Natural killer cell (primary cell): ENCODE measurements around the gene GPHN. TPM values are rescaled to one million over a fixed set of nuclear protein-coding genes. Genes with fewer than 3 reads are reported as not detected.

Experiments
- ATAC-seq, 3 donors: fragments of 150-1000 bp in 2 of 3; fragments of 200-7000 bp in 1 of 3; cut with Tn5 transposase; 1 replicate in 1 of 3; 2 replicates in 2 of 3; pipeline ENCODE4 v1.10.0; 2021; ENCODE audit warnings: mild to moderate bottlenecking in 2 of 3, moderate library complexity in 2 of 3
- DNase-seq, 2 donors: peaks; one replicate each; pipeline versions ENCODE4 v3.0.0 to v3.0.0-alpha.2; 2013 to 2021; ENCODE audit warnings: mixed read lengths in 1 of 2
- H3K27ac ChIP-seq: one replicate; pipeline ENCODE4 v1.5.1; 2013; ENCODE audit warnings: mild to moderate bottlenecking, low read length
- H3K27me3 ChIP-seq: one replicate; pipeline ENCODE4 v1.6.1; 2013; ENCODE audit warnings: low read length; ENCODE audit not compliant: control insufficient read depth, insufficient read depth
- H3K36me3 ChIP-seq: one replicate; pipeline ENCODE4 v1.6.1; 2013; ENCODE audit warnings: low read length; ENCODE audit not compliant: control insufficient read depth, insufficient read depth
- H3K4me1 ChIP-seq: one replicate; pipeline ENCODE4 v1.6.1; 2013; ENCODE audit warnings: low read length; ENCODE audit not compliant: control insufficient read depth, insufficient read depth
- H3K4me3 ChIP-seq: one replicate; pipeline ENCODE4 v1.5.1; 2013; ENCODE audit warnings: low read length
- H3K9me3 ChIP-seq: one replicate; pipeline ENCODE4 v1.6.1; 2013; ENCODE audit warnings: low read length; ENCODE audit not compliant: control insufficient read depth, insufficient read depth
- H3K27ac Mint-ChIP-seq, 2 donors: one replicate each; pipeline ENCODE4 v1.8.0; 2022; ENCODE audit warnings: mild to moderate bottlenecking in 2 of 2, mixed read lengths in 2 of 2, moderate library complexity in 1 of 2
- H3K27me3 Mint-ChIP-seq, 2 donors: one replicate each; pipeline ENCODE4 v1.8.0; 2022; ENCODE audit warnings: low read depth in 2 of 2, mixed read lengths in 2 of 2
- H3K36me3 Mint-ChIP-seq: one replicate; pipeline ENCODE4 v1.8.0; 2022; ENCODE audit warnings: mixed read lengths
- H3K4me1 Mint-ChIP-seq, 2 donors: one replicate each; pipeline ENCODE4 v1.8.0; 2022; ENCODE audit warnings: mixed read lengths in 2 of 2
- H3K4me3 Mint-ChIP-seq: one replicate; pipeline ENCODE4 v1.8.0; 2022; ENCODE audit warnings: mild to moderate bottlenecking, moderate library complexity, mixed read lengths
- H3K9me3 Mint-ChIP-seq, 2 donors: one replicate each; pipeline ENCODE4 v1.8.0; 2022; ENCODE audit warnings: mixed read lengths in 2 of 2
- WGBS: methylation state at CpG from one replicate; pipeline ENCODE4 v1.1.7; 2013; ENCODE audit warnings: missing lambda C conversion rate; ENCODE audit not compliant: insufficient coverage; 5-methylcytosine and 5-hydroxymethylcytosine counted together
- intact Hi-C: fragments of 100-400 bp; cut with micrococcal nuclease; formaldehyde crosslinking; loops from one replicate; pipeline ENCODE4 v1.14.2; 2022
- total RNA-seq, 4 donors: library from RNA; stranded (reverse); fragments of 120-200 nt in 1 of 4; gene quantifications; one replicate each; pipeline versions ENCODE4 v1.2.3 to v1.2.4, GENCODE V29; 2013 to 2022
- TF ChIP-seq, protein P1 (sequence below): fragments of 200-600 bp; IDR thresholded peaks from one replicate; pipeline ENCODE4 v1.8.0; 2022; ENCODE audit warnings: antibody characterized with exemption

GPHN gene
- total RNA-seq, 3 donors from 2014 or later (not counting 1 experiment from before 2014, with no cell fraction given), result 6.3 to 9.4 (median 8.7) TPM

DNA sequence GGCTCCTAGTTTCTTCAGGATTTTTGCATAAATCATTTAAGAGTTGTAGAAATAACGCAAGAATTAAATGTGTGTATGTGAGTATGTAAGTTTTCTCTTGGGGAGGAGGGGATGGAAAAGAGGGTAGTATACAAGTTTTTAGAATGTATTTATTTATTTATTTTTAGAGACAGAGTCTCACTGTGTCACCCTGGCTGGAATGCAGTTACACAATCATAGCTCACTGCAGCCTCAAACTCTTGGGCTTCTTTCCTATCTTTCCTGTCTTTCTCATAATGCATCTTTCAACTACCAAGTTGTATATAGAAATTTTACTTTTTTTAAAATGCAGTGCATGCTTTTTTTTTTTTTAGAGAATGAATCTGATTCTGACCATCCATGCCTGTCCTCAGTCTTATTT lies 412.2 kb downstream of the GPHN start:
- Mint-ChIP-seq H3K27ac (no peak overlapping the region), H3K36me3 (peaks cover 19% of the 10 kb centered on the region)
- intact Hi-C loops, result no loop called here

DNA sequence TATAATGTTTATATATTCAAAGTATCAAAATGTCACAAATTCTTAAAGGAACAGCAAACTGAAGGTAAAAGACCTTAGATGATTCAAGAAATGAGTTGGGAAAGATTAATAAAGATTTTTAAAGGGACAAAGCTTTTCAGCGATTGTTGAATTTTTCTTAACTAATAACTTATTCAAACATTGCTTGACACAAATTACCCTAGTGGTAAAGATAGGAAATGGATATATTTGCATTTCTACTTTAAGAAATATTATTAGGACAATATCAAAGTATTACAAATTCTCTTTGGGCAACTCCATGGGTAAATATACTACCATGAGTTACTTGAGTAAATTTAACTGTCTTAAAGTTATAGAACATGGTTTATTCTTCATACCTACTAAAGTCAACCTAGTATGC lies 415.3 kb downstream of the GPHN start:
- no CpG with 5 or more reads among the region's 1 CpG for WGBS
- no peaks in the 10 kb centered on the region for H3K27me3 ChIP-seq
- Mint-ChIP-seq H3K4me3 (no peak overlapping the region), H3K4me1 (no peaks in the 10 kb centered on the region), H3K27ac (no peak overlapping the region), H3K27me3 (no peaks in the 10 kb centered on the region), H3K36me3 (peaks cover 8% of the 10 kb centered on the region), H3K9me3 (peaks cover 7 to 8% of the 10 kb centered on the region in 2 donors)
- TF ChIP-seq, protein P1, sequence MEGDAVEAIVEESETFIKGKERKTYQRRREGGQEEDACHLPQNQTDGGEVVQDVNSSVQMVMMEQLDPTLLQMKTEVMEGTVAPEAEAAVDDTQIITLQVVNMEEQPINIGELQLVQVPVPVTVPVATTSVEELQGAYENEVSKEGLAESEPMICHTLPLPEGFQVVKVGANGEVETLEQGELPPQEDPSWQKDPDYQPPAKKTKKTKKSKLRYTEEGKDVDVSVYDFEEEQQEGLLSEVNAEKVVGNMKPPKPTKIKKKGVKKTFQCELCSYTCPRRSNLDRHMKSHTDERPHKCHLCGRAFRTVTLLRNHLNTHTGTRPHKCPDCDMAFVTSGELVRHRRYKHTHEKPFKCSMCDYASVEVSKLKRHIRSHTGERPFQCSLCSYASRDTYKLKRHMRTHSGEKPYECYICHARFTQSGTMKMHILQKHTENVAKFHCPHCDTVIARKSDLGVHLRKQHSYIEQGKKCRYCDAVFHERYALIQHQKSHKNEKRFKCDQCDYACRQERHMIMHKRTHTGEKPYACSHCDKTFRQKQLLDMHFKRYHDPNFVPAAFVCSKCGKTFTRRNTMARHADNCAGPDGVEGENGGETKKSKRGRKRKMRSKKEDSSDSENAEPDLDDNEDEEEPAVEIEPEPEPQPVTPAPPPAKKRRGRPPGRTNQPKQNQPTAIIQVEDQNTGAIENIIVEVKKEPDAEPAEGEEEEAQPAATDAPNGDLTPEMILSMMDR, result no peak
- no peaks in the 10 kb centered on the region for H3K36me3 ChIP-seq
- H3K9me3 ChIP-seq, result no peaks in the 10 kb centered on the region
- DNase-seq (no peak), ATAC-seq (no peak)
- no peak overlapping the region for H3K4me3 ChIP-seq
- intact Hi-C loops, result no loop called here
- no peak overlapping the region for H3K27ac ChIP-seq
- H3K4me1 ChIP-seq, result no peaks in the 10 kb centered on the region

More for the DNA sequence above, 412.2 kb downstream of the GPHN start:
- Histone ChIP-seq H3K4me3 (no peak overlapping the region), H3K36me3 (no peaks in the 10 kb centered on the region), H3K27me3 (no peaks in the 10 kb centered on the region), H3K27ac (no peak overlapping the region), H3K4me1 (no peaks in the 10 kb centered on the region), H3K9me3 (no peaks in the 10 kb centered on the region)
- no peak for ATAC-seq
- Mint-ChIP-seq H3K9me3 (peaks cover 4 to 6% of the 10 kb centered on the region in 2 donors), H3K4me3 (no peak overlapping the region), H3K27me3 (no peaks in the 10 kb centered on the region), H3K4me1 (no peaks in the 10 kb centered on the region)
- 87% methylated on average over 1 of the region's 1 CpG for WGBS
- DNase-seq, result no peak
- TF ChIP-seq, protein P1, result no peak

DNA sequence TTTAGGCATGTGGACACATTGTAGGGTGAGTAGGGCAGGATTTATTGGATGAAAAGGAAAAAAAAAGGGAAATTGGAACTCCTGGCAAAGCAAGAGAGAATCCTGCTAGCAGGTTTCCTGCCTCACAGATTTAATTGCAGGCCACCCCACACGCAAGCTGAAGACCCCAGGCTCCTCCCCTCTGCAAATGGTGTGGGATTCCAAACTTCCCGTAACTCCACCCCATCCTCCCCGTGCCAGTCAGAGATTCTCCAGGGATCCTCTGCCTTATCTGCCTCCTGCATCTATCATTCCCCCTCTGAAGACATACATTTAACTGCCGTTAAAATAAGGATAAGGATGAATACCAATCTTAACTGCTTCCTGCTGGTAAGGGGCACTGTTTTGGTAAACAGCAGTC lies 431.5 kb downstream of the GPHN start:
- Mint-ChIP-seq H3K4me3 (no peak overlapping the region), H3K36me3 (peaks cover 30% of the 10 kb centered on the region)

More for the DNA sequence above, 431.5 kb downstream of the GPHN start:
- Mint-ChIP-seq H3K4me1 (no peaks in the 10 kb centered on the region), H3K27ac (no peak overlapping the region), H3K27me3 (no peaks in the 10 kb centered on the region), H3K9me3 (peaks cover 6 to 17% of the 10 kb centered on the region in 2 donors)
- no peaks in the 10 kb centered on the region for H3K27me3 ChIP-seq
- no peaks in the 10 kb centered on the region for H3K36me3 ChIP-seq
- H3K9me3 ChIP-seq, result peaks cover 14% of the 10 kb centered on the region
- DNase-seq (no peak), ATAC-seq (no peak)
- TF ChIP-seq, protein P1, result no peak
- H3K4me1 ChIP-seq, result no peaks in the 10 kb centered on the region
- intact Hi-C loops, result no loop called here
- no peak overlapping the region for H3K27ac ChIP-seq
- WGBS, result 95% methylated on average over 4 of the region's 4 CpGs
- H3K4me3 ChIP-seq, result no peak overlapping the region
